Measurements from ENCODE around the gene ZBTB1.

Gene ZBTB1

GRCh38 chr14:64572386-64573104 lies 68.0 kb downstream of the ZBTB1 start:
- DNase-seq (ENCODE audit: low read depth): no peak
- H3K4me3 ChIP-seq (ENCODE audit: low read length): no peak overlapping the region
- no peak for TF ChIP-seq CTCF (conservative IDR thresholded peaks at IDR 0.05; ENCODE audit: low read depth, low read length)

GRCh38 chr14:64573109-64573508 lies 68.5 kb downstream of the ZBTB1 start:
- H3K4me3 ChIP-seq (ENCODE audit: low read length): no peak overlapping the region
- TF ChIP-seq CTCF (conservative IDR thresholded peaks at IDR 0.05; ENCODE audit: low read depth, low read length): no peak
- DNase-seq (ENCODE audit: low read depth): no peak

Measured in retinal pigment epithelial cell (primary cell).